ENCODE results near the gene MGMT.

GRCh38 chr10:129509835-129510234 lies 42.8 kb downstream of the MGMT start:
- TF ChIP-seq CTCF (IDR thresholded peaks at IDR 0.05; ENCODE audit: insufficient read depth, low read length) (no peak), GABPA (IDR thresholded peaks at IDR 0.05; ENCODE audit: low read depth) (no peak), POLR2AphosphoS5 (IDR thresholded peaks at IDR 0.05; ENCODE audit: low read depth) (no peak)
